ENCODE measurements around the gene FBXW7.

FBXW7 gene

GRCh38 chr4:152509595-152510225, 26.2 kb downstream of the FBXW7 start:
- DNase-seq: no peak

GRCh38 chr4:152508818-152509217, 27.1 kb downstream of the FBXW7 start:
- DNase-seq: no peak

DNA sequence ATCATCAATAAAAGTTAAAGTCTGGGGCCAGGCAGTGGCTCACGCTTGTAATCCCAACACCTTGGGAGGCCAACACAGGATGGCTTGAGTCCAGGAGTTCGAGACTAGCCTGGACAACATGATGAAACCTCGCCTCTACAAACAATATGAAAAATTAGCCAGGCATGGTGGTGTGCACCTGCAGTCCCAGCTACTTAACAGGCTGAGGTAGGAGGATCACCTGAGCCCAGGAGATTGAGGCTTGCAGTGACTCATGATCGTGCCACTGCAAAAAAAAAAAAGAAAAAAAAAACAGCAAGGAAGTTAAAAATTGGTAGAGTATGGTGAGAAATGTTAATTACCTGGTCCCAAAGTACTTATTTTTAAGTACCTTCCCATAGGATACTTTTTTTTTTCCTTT, 27.5 kb downstream of the FBXW7 start:
- no peak for DNase-seq

- no peak for DNase-seq
Measured at GRCh38 chr4:152503653-152504290, 32.1 kb downstream of the FBXW7 start.

DNA sequence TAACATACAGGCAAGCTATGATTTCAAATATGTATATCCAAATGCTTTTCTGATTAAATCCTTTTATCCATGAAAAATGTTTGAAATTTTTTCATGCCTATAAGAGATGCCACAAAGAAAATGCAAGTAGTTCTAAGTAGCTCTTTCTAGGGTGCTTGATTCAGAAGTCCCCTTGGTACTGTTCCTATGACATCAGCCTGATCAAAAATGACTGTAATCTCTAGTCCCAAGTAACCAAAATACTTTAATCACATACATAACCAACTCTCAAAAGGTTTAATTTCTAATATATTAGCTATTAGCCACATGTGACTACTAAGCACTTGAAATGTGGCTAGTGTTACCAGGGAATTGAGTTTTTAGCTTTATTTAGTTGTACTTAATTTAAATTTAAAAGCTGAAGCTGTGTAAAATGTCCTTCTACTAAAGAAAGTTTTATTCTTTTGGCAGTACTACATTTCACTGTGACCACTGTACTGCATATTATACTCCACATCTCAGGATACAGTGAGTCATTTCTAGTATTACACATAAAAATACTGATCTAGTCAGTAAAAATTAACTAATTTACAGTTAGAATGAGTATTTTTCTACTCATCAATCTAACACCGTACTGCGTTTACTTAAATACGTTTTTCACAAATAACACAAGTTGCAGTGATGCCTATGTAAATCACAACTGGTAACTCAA, 33.9 kb downstream of the FBXW7 start:
- no peak for DNase-seq

GRCh38 chr4:152500800-152501434, 35.0 kb downstream of the FBXW7 start:
- peak; percentile 21 for DNase-seq

GRCh38 chr4:152500275-152500674, 35.6 kb downstream of the FBXW7 start:
- no peak for DNase-seq

GRCh38 chr4:152499344-152499743, 36.5 kb downstream of the FBXW7 start:
- no peak for DNase-seq

DNA sequence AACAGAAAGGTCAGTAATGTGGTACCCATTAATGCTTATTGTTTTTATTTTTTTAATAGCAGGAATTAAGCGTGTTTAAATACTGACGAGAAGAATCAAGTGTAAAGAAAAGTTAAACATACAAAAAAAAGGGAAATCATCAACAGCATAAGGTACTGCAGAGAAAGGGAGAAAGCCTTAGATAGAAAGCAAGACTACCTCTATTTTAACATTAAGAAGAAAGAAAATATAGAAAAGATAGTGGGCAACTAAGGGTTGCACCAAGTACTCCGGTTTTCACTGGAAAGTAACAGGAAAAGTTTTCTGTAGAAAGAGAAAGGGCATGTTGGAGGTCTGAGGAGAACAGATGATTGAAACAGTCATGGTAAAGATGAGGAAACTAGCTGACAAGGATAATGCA, 41.9 kb downstream of the FBXW7 start:
- no peak for DNase-seq

GRCh38 chr4:152488246-152488645, 47.6 kb downstream of the FBXW7 start:
- DNase-seq: no peak

DNA sequence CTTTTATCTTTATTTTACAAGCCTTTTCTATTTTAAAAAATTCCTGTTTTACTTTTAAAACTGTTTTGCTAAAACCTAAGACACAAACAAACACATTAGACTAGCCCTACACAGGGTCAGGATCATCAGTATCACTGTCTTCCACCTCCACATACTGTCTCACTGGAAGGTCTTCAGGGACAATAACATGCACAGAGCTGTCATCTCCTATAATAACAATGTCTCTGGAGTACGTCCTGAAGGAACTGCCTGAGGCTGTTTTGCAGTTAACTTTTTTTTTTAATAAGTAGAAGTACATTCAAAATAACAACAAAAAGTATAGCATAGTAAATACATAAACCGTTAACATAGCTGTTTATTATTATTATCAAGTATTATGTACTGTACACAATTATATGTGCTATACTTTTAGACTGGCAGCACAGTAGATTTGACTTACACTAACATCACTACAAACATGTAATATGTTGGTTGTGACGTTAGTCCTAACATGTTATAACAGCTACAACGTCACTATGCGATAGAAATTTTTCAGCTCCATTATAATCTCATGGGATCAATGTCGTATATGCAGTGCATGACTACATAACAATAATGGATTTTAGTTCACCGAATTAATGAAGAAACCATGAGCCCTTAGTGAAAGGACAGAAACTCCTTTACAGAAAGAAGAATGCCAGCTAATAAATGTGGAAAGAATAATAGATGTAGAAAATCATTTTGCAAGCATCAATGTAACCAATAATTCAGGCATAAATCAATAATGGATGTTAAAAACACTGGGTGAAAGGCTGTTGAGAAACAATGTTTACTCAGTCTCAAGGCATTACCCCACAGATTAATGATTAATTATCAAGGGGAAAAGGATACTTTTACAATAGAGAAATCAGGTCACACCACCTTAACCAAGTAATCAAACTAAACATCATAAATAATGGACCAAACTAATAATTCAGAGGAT, 49.2 kb downstream of the FBXW7 start:
- no peak for DNase-seq

- DNase-seq: no peak
Measured at GRCh38 chr4:152485726-152486276, 50.1 kb downstream of the FBXW7 start.

- DNase-seq: no peak
Measured at GRCh38 chr4:152482211-152482610, 53.7 kb downstream of the FBXW7 start.

- no peak for DNase-seq
Measured at GRCh38 chr4:152480901-152481300, 55.0 kb downstream of the FBXW7 start.

GRCh38 chr4:152480326-152480725, 55.6 kb downstream of the FBXW7 start:
- DNase-seq: no peak

GRCh38 chr4:152479428-152480026, 56.4 kb downstream of the FBXW7 start:
- no peak for DNase-seq

DNA sequence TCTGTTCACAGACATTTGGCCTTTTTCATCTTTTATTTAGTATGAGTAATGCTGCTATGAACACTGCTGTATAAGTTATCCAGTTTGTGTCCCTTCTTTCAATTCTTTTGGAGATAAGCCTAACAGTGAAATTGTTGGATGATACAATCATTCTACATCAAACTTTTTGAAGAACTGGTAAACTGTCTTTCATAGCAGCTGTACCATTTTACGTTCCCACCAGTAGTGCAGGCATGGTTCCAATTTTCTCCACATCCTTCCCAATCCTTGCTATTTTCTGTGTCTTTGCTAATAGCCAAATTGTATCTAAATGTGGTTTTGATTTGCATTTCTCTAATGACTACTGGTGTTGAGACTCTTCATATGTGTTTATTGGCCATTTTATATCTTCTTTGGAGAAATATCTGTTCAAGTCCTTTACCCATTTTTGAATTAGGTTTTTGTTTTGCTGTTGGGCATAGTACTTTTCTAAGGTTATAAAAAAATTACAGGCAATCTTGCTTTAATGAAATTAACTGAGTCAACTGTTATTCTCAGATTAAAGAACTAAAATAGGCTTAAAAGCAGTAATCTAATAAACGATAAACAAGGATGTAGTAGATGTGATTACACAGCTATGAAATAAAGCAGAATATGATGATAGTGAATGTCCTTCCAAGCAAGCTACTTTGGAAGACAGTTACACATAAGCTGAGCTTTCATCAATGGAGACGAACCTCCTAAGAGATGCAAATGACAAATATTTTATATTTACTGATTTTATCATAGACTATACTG, 57.2 kb downstream of the FBXW7 start:
- no peak for DNase-seq

DNA sequence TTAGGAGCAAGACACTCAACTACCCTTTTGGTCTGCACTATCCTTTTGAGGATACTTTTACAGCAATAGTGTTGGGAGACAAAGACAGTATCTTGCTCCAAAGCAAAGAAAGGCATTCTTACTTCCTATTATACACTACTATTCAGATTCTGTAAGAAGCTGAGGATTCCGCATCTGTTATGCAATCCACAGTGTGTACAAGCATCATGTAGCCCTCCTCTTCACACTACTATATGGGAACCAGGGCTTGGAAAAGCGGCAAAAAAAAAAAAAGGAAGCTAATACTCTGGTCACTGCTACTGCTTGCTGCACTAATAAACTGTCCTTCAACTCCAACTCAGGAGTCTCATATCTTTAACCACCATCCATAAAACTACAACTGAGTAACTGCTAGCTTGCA, 59.1 kb downstream of the FBXW7 start:
- DNase-seq: no peak

DNA sequence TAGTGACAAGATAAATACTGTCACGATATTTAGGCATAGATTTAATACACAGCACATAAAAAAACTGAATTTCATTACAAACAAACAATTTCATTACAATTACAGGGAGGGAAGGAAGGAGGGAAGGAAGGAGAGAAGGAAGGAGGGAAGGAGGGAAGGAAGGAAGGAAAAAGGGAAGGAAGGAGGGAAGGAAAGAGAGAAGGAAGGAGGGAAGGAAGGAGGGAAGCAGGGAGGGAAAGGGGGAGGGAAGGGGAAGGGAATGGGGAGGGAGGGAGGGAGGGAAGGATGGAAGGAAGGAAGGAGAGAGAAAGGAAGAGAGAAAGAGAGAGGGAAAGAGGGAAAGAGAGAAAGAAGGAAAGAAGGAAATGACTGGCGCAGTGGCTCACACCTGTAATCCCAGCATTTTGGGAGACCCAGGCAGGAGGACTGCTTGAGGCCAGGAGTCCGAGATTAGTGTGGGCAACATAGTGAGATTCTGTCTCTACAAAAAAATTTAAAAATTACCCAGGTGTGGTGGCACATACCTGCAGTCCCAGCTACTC, 64.6 kb downstream of the FBXW7 start:
- DNase-seq: no peak

DNA sequence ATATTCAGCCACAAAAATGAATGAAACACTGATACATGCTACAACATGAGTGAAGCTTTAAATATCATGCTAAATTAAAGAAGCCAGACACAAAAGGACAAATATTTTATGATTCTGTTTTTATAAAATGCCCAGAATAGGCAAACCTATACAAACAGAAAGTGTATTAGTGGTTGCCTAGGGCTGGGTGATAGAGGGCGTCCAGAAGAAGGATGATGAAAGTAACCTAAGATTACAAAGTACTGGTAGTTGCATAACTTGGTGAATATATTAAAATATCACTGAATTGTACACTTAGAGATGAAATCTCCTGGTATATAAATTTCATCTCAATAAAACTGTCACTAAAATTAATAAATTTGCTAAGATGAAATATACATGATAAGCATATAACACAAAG, 67.5 kb downstream of the FBXW7 start:
- DNase-seq: no peak

GRCh38 chr4:152467101-152467500, 68.8 kb downstream of the FBXW7 start:
- DNase-seq: no peak
